GM06990 (cell line): ENCODE measurements around the gene MYEF2.

Experiments used
- DNase-seq: peaks from one replicate; pipeline ENCODE4 v3.0.0-alpha.2; 2011; ENCODE audit not compliant: insufficient read length; ENCODE audit errors: extremely low read depth
- H3K27me3 ChIP-seq: replicated peaks from 2 replicates; pipeline ENCODE4 v1.6.0; 2011; ENCODE audit warnings: low read length; ENCODE audit not compliant: control insufficient read depth, insufficient read depth
- H3K36me3 ChIP-seq: 2 replicates; pipeline ENCODE4 v1.5.1; 2011; ENCODE audit warnings: low read length; ENCODE audit not compliant: control insufficient read depth, insufficient read depth
- H3K4me3 ChIP-seq: replicated peaks from 2 replicates; pipeline ENCODE4 v1.5.1; 2011; ENCODE audit warnings: low read depth, mild to moderate bottlenecking, control low read depth, low read length
- TF ChIP-seq, protein P1 (sequence below): IDR thresholded peaks from 2 replicates; pipeline ENCODE4 v1.5.1; 2011; ENCODE audit warnings: low read length, control low read depth, mild to moderate bottlenecking, inconsistent platforms; ENCODE audit not compliant: insufficient read depth, poor library complexity, severe bottlenecking

Gene MYEF2

DNA sequence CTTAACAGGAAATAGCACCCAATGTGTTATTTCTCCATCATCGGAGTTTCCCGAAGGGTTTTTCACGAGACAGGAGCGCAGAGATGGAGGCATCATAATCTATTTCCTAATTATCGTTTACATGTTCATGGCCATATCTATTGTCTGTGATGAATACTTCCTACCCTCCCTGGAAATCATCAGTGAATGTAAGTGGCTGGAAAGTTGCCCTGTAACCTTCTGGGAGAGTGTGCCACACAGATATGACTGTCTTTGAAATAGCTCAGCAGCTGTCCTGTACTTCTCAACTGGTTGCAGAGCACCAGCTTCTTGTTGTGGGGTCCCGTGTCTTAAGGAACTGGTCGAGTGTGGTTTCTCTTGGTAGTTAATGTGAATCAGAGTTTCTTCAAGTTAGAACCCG lies 56.2 kb downstream of the MYEF2 start:
- Histone ChIP-seq H3K36me3 (no peaks in the 10 kb centered on the region), H3K27me3 (no peaks in the 10 kb centered on the region; the same call in 1 of the 2 replicates), H3K4me3 (no peak overlapping the region)
- no peak for DNase-seq
- TF ChIP-seq, protein P1, sequence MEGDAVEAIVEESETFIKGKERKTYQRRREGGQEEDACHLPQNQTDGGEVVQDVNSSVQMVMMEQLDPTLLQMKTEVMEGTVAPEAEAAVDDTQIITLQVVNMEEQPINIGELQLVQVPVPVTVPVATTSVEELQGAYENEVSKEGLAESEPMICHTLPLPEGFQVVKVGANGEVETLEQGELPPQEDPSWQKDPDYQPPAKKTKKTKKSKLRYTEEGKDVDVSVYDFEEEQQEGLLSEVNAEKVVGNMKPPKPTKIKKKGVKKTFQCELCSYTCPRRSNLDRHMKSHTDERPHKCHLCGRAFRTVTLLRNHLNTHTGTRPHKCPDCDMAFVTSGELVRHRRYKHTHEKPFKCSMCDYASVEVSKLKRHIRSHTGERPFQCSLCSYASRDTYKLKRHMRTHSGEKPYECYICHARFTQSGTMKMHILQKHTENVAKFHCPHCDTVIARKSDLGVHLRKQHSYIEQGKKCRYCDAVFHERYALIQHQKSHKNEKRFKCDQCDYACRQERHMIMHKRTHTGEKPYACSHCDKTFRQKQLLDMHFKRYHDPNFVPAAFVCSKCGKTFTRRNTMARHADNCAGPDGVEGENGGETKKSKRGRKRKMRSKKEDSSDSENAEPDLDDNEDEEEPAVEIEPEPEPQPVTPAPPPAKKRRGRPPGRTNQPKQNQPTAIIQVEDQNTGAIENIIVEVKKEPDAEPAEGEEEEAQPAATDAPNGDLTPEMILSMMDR = no peak

DNA sequence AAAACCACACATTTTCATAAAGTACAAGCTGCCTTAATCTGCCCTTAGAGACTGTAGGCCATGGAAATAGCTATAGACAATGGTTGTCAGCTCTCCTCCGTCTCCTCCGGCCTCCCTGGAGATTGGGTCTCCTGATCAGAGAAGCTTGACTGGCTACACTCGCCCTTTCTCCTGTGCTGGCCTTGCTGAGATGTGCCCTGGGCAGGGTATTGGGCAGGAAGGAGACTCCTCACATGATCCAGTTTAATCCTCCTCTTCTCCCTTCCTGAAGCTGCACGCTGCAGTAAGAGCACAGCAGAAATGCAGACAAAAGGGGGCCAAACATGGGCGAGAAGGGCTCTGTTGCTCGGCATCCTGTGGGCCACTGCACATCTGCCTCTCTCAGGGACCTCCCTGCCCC lies 57.4 kb downstream of the MYEF2 start, which contains the start of gene SLC24A5:
SLC24A5 (plus strand) TSS at position 246 of the 400 bp plus-strand sequence; CDS start at position 301, 55 bp downstream.
- Histone ChIP-seq H3K4me3 (no peak within 1 kb of the TSS), H3K36me3 (no peaks in the 10 kb centered on the region), H3K27me3 (no peaks in the 10 kb centered on the region; the same call in 1 of the 2 replicates)
- DNase-seq = no peak
- TF ChIP-seq, protein P1 = no peak

DNA sequence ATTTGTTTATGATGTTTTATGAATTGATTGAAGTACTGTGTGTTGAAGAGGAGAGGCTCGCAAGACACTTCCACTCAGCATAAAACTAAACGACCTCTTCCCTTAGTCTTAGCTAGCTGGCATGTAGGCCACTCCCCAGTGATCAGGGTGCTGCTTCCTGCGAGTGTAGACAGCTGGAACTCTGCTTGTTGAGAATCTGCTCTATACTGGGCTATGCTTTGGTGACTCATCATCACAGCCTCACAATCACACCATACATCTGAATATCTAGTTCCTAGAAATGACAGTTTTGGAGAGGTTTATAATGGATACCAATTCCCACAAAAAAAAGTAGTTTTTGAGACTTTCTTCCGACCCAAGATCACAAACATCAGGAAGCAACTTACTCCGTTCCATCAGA lies 58.8 kb downstream of the MYEF2 start:
- Histone ChIP-seq H3K27me3 (no peaks in the 10 kb centered on the region; the same call in 1 of the 2 replicates), H3K36me3 (no peaks in the 10 kb centered on the region), H3K4me3 (no peak overlapping the region)
- DNase-seq = no peak
- TF ChIP-seq, protein P1 = no peak

DNA sequence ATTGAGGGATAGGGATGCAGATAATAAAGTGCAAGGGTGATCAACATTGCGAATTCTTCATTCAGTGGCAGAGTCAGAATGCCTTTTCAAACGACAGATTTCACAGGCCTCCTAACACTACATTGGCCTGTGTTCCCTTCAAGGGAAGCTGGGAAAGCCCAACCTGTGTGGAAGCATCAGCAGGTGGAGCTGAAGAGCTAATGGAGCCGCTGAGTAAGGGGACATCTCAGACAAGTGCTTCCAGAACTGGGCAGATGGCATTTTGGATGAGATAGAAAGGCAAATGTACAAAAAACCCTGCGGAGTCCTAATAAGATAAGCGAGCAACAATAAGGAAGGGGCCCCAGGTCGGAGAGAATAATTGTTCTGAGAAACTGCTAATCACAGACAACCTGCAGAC lies 65.9 kb downstream of the MYEF2 start:
- Histone ChIP-seq H3K4me3 (no peak overlapping the region), H3K36me3 (no peaks in the 10 kb centered on the region; the same call in 1 of the 2 replicates), H3K27me3 (no peaks in the 10 kb centered on the region; the same call in none of the 2 replicates)
- DNase-seq = no peak
- TF ChIP-seq, protein P1 = peak; percentile 54

DNA sequence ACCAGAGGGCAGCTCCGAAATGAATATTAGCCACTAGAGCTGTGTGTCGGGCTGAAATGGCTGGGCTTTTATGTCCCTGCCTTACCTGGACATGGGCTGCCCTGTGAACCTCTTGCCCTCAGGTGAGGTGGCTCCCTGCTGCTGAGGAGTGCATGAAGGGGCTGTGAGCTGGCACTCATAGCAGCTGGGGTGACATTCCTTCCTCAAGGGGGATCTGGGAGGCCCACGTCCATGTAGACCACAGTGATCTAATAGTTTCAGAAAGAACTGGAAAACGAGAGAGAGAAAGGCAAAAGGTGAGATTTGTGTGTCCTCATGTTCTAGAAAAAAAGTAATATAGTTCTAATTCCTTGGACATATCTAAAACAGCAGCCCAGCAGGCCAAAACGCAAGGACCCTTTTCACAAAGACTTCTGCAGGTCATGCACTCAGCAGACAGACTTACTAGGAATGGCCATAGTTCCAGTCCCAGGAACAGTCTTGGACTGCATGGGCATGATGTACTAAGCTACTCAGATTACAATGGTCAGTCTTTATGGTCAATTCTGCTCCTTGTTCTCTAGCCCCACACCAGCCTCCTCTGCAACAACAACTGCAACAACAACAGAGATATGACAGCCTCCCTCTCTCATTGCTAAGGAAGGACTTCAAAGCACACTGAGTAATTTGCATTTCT lies 68.1 kb downstream of the MYEF2 start:
- no peaks in the 10 kb centered on the region; the same call in none of the 2 replicates for H3K27me3 ChIP-seq
- no peak overlapping the region for H3K4me3 ChIP-seq
- H3K36me3 ChIP-seq = no peaks in the 10 kb centered on the region; the same call in 1 of the 2 replicates
- no peak for DNase-seq
- TF ChIP-seq, protein P1 = no peak
